Heart left ventricle (tissue), 13 donors: Measurements from ENCODE around the gene TTC34.

ENCODE experiments used
- POLR2A ChIP-seq, 2 donors: fragments of 450-650 bp; IDR thresholded peaks; one replicate each; pipeline ENCODE4 v1.6.1; 2017; ENCODE audit warnings: antibody characterized with exemption in 2 of 2, mild to moderate bottlenecking in 2 of 2, moderate library complexity in 2 of 2
- TF ChIP-seq, protein P1 (sequence below), 12 donors: fragments of 200-600 bp; sonication (generic) in 4 of 12; IDR thresholded peaks; one replicate each; pipeline versions ENCODE4 v1.5.0 to v1.8.0; 2018 to 2022; ENCODE audit warnings: antibody characterized with exemption in 12 of 12, mild to moderate bottlenecking in 5 of 12
- donor health status: ischemic (EF 13 %, LVEDD 7.1; RV severe dilation, severe dysfunction).
- donor health status: DM: no; HTN: yes; CAD: no.
- donor health status: DM: no; HTN: no; CAD: no.
- donor health status: ischemic (EF 25% LVEDD 6.9; RV normal size, moderate dysfunction).
- donor health status: ischemic (EF 25% LVEDD 5.7; RV mildly dilated, moderate dysfunction).
- donor health status: ischemic (EF 35%, LVEDD 5.7; RV mildly dilated, moderate dysfunction).
- donor health status: nonischemic (EF 11% LVEDD 7.7; RV severe dilation, severe dysfunction).
- donor health status: DM: yes; HTN: yes; CAD: no.
- donor health status: PGD.
- donor health status: ischemic (EF 29% LVEDD 5.4; RV normal size, mild dysfunction).
- donor health status: nonischemic (EF 23%, LVEDD 6.1; RV moderate dilation, normal function).

DNA sequence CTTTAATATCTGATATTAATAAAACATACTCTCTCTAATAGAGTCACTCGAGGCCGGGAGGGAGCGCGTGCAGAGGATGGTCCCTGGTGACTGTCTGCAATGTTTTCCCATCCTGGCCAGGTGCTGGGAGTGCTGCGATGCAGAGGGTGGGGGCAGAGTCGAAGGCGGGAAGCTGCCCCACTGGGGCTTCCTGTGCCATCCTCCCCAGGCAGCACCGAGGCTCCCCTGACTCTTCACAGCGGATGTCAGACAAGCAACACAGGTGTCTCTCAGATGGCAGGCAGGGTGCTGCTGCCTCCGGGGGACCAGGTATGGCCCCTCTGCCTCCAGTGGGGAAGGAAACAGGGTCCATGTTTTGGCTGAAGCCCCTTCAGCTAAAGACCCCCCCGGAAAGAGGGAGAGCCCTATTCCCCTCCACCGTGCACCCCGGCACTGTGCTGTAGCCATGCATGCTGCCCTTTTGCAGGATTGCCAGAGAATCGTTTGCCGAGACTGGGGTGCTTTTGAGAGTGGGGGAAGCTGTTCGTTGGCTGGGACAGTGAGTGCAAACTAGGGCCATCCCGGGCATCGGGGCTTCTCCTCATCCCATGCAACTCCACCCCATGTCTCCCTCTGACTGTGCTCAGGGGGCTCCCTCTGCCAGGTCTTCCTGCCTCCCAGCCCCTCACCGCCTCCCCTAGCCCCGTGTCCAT lies 32.1 kb upstream of the TTC34 start:
- TF ChIP-seq POLR2A (IDR thresholded peaks at IDR 0.05), result no peak
- TF ChIP-seq, protein P1, sequence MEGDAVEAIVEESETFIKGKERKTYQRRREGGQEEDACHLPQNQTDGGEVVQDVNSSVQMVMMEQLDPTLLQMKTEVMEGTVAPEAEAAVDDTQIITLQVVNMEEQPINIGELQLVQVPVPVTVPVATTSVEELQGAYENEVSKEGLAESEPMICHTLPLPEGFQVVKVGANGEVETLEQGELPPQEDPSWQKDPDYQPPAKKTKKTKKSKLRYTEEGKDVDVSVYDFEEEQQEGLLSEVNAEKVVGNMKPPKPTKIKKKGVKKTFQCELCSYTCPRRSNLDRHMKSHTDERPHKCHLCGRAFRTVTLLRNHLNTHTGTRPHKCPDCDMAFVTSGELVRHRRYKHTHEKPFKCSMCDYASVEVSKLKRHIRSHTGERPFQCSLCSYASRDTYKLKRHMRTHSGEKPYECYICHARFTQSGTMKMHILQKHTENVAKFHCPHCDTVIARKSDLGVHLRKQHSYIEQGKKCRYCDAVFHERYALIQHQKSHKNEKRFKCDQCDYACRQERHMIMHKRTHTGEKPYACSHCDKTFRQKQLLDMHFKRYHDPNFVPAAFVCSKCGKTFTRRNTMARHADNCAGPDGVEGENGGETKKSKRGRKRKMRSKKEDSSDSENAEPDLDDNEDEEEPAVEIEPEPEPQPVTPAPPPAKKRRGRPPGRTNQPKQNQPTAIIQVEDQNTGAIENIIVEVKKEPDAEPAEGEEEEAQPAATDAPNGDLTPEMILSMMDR (IDR thresholded peaks at IDR 0.05), result no peak
